Pancreas (tissue), 10 donors: ENCODE measurements around the gene DNMT3A. TPM values are rescaled to one million over a fixed set of nuclear protein-coding genes. Genes with fewer than 3 reads are reported as not detected.

Experiments
- ATAC-seq, 4 donors: fragments of 200-7000 bp; cut with Tn5 transposase; one replicate each; pipeline versions ENCODE4 v1.8.0 to v1.9.1; 2020; ENCODE audit warnings: mild to moderate bottlenecking in 4 of 4, moderate library complexity in 4 of 4
- DNase-seq, 6 donors: peaks; one replicate each; pipeline ENCODE4 v3.0.0-alpha.2; 2020
- FAIRE-seq: peaks from 2 replicates; lab custom pipeline; 2012; peaks lifted over from hg19 to GRCh38; lab: Jason Lieb, UNC
- H3K27ac ChIP-seq, 4 donors: fragments of 200-600 bp; sonication (generic); 1 replicate in 3 of 4; 2 replicates in 1 of 4; pipeline versions ENCODE4 v1.5.0 to v1.8.0; 2020
- H3K27me3 ChIP-seq, 4 donors: fragments of 200-600 bp; one replicate each; pipeline ENCODE4 v1.8.0; 2021
- H3K36me3 ChIP-seq, 3 donors: fragments of 200-600 bp; sonication (generic) in 1 of 3; one replicate each; pipeline versions ENCODE4 v1.5.0 to v1.8.0; 2020 to 2021
- H3K4me1 ChIP-seq, 3 donors: fragments of 200-600 bp; one replicate each; pipeline ENCODE4 v1.8.0; 2021
- H3K4me3 ChIP-seq, 4 donors: fragments of 200-600 bp; sonication (generic) in 2 of 4; one replicate each; pipeline versions ENCODE4 v1.5.0 to v1.8.0; 2020 to 2021
- H3K9me3 ChIP-seq, 4 donors: fragments of 200-600 bp; one replicate each; pipeline ENCODE4 v1.8.0; 2021
- CTCF ChIP-seq, 4 donors: fragments of 200-600 bp; sonication (generic) in 3 of 4; IDR thresholded peaks; one replicate each; pipeline versions ENCODE4 v1.5.0 to v1.8.0; 2021; ENCODE audit warnings: antibody characterized with exemption in 4 of 4
- WGBS, 2 donors: extraction: QIAGEN DNeasy Blood & Tissue Kit; methylation state at CpG; one replicate each; pipeline ENCODE4 v1.1.7; 2013; 5-methylcytosine and 5-hydroxymethylcytosine counted together
- intact Hi-C, 3 donors: fragments of 100-400 bp; cut with DNase I; formaldehyde crosslinking; loops; one replicate each; pipeline versions ENCODE4 v1.11.1 to v1.14.2; 2022
- polyA plus RNA-seq, 2 donors: library from polyadenylated mRNA; stranded (reverse); fragments of 200-250 nt; gene quantifications; one replicate each; pipeline ENCODE4 v1.2.3, GENCODE V29; 2013
- total RNA-seq, 6 donors: library from RNA; stranded (reverse); fragmentation: NEBNext Ultra II Directional in 4 of 6; extraction: Animal tissue kit (Norgen Biotek cat#: 25700) in 4 of 6; gene quantifications; one replicate each; pipeline versions ENCODE4 v1.2.1 to v1.2.4, GENCODE V29; 2021 to 2023
- donor health status: healthy with polysubstance abuse.
- donor health status: DM: no; HTN: no; CAD: no; lungs with moderate emphysema.
- donor health status: DM: no; HTN: no; CAD: no.
- donor health status: control.
- donor health status: control.
- donor health status: Bipolar disorder and iron deficiency.
- donor health status: DM: yes; HTN: yes; CAD: no.
- donor health status: DM: no; HTN: no; CAD: no.
- donor health status: DM: no; HTN: no; CAD: no.
- donor health status: DM: yes; HTN: yes; CAD: no.

The DNMT3A gene
- total and polyA plus RNA-seq, 8 donors: 10.3 to 30.9 (median 17.5) TPM

- peaks cover 4 to 35% (median 22%) of the 10 kb centered on the region in 3 donors for H3K36me3 ChIP-seq
- WGBS, 2 donors: 94 to 99% methylated on average over 4 of the region's 4 CpGs
- intact Hi-C loops: no loop called here
- H3K4me3 ChIP-seq: no peak overlapping the region
- no peaks in the 10 kb centered on the region for H3K27me3 ChIP-seq
- DNase-seq (no peak), FAIRE-seq (no peak), ATAC-seq (no peak)
- no peak for TF ChIP-seq CTCF (IDR thresholded peaks at IDR 0.05)
- peaks cover 0 to 6% (median 4%) of the 10 kb centered on the region in 3 donors for H3K4me1 ChIP-seq
- H3K9me3 ChIP-seq: no peaks in the 10 kb centered on the region
- no peak overlapping the region for H3K27ac ChIP-seq
These were observed 91.9 kb downstream of the DNMT3A start for GRCh38 chr2:25249785-25250184.

GRCh38 chr2:25247792-25248512 lies 93.8 kb downstream of the DNMT3A start:
- TF ChIP-seq CTCF (IDR thresholded peaks at IDR 0.05): no peak
- Histone ChIP-seq H3K27ac (no peak overlapping the region), H3K4me3 (no peak overlapping the region), H3K4me1 (peaks cover 0 to 6% (median 4%) of the 10 kb centered on the region in 3 donors), H3K27me3 (no peaks in the 10 kb centered on the region), H3K36me3 (peaks cover 4 to 53% (median 32%) of the 10 kb centered on the region in 3 donors), H3K9me3 (no peaks in the 10 kb centered on the region)
- intact Hi-C loops: no loop called here
- no peak for DNase-seq
- WGBS, 2 donors: 87 to 90% methylated on average over 20 of the region's 20 CpGs
- no peak for FAIRE-seq
- no peak for ATAC-seq

- Histone ChIP-seq H3K9me3 (no peaks in the 10 kb centered on the region), H3K27me3 (no peaks in the 10 kb centered on the region), H3K36me3 (peaks cover 4 to 61% (median 32%) of the 10 kb centered on the region in 3 donors), H3K27ac (no peak overlapping the region), H3K4me1 (peaks cover 0 to 6% (median 4%) of the 10 kb centered on the region in 3 donors), H3K4me3 (no peak overlapping the region)
- intact Hi-C loops: no loop called here
- ATAC-seq: no peak
- TF ChIP-seq CTCF (IDR thresholded peaks at IDR 0.05): no peak
- WGBS, 2 donors: 92% methylated on average over 26 of the region's 26 CpGs
- DNase-seq: no peak
- FAIRE-seq: no peak
These were observed 95.0 kb downstream of the DNMT3A start for GRCh38 chr2:25246558-25247290.

- no peak for FAIRE-seq
- 91% methylated on average over 14 of the region's 14 CpGs for WGBS, 2 donors
- intact Hi-C loops: no loop called here
- H3K27ac ChIP-seq: no peak overlapping the region
- TF ChIP-seq CTCF (IDR thresholded peaks at IDR 0.05): no peak
- H3K27me3 ChIP-seq: no peaks in the 10 kb centered on the region
- H3K9me3 ChIP-seq: no peaks in the 10 kb centered on the region
- peaks cover 4 to 68% (median 32%) of the 10 kb centered on the region in 3 donors for H3K36me3 ChIP-seq
- no peak overlapping the region for H3K4me3 ChIP-seq
- no peak for ATAC-seq
- DNase-seq: no peak
- H3K4me1 ChIP-seq: no peaks in the 10 kb centered on the region
These were observed 95.7 kb downstream of the DNMT3A start for GRCh38 chr2:25246001-25246400.
